Hepatocyte (in vitro differentiated cells): ENCODE data around the gene MYL5.

Experiments used
- EZH2 ChIP-seq: fragments of 200-600 bp; sonication (generic); IDR thresholded peaks from 2 replicates; pipeline ENCODE4 v1.6.1; 2016; ENCODE audit warnings: antibody characterized with exemption, mild to moderate bottlenecking, borderline replicate concordance
- EZH2phosphoT487 ChIP-seq: fragments of 200-600 bp; sonication (generic); IDR thresholded peaks from one replicate; pipeline ENCODE4 v1.6.1; 2018; ENCODE audit warnings: antibody characterized with exemption, mild to moderate bottlenecking, low read depth, moderate library complexity; ENCODE audit not compliant: unreplicated experiment, severe bottlenecking

DNA sequence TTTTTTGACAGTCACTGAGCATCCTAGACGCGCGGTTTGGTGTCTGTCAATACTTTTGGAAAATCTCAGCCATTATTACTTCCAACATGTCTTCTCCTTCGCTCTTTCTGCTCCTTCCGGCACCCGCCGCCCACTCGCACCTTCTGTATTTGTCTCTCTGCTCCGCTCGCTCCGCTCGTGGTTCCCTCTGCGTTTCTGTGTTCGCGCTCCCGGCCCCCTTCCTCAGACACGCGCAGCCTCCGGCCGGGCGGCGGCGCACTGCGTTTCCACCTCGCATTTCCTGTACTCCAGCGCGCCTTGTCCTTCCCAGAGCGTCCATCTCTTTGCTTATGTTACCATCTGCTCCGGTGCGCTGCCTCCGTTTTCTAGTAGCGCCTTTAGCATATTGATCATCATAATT is 27.9 kb upstream of the MYL5 start:
- no peak for TF ChIP-seq EZH2
- TF ChIP-seq EZH2phosphoT487: no peak
